GM12874 (cell line): ENCODE data around the gene OR52A5.

ENCODE experiments used
- TF ChIP-seq, protein P1 (sequence below): IDR thresholded peaks from 2 replicates; pipeline ENCODE4 v1.5.1; 2011; ENCODE audit warnings: low read depth, mild to moderate bottlenecking, control low read depth, low read length, moderate library complexity; ENCODE audit not compliant: insufficient read depth

Gene OR52A5

GRCh38 chr11:5092821-5093585 lies 45.2 kb downstream of the OR52A5 start:
- TF ChIP-seq, protein P1, sequence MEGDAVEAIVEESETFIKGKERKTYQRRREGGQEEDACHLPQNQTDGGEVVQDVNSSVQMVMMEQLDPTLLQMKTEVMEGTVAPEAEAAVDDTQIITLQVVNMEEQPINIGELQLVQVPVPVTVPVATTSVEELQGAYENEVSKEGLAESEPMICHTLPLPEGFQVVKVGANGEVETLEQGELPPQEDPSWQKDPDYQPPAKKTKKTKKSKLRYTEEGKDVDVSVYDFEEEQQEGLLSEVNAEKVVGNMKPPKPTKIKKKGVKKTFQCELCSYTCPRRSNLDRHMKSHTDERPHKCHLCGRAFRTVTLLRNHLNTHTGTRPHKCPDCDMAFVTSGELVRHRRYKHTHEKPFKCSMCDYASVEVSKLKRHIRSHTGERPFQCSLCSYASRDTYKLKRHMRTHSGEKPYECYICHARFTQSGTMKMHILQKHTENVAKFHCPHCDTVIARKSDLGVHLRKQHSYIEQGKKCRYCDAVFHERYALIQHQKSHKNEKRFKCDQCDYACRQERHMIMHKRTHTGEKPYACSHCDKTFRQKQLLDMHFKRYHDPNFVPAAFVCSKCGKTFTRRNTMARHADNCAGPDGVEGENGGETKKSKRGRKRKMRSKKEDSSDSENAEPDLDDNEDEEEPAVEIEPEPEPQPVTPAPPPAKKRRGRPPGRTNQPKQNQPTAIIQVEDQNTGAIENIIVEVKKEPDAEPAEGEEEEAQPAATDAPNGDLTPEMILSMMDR = no peak

- TF ChIP-seq, protein P1 = no peak
These were observed 47.5 kb downstream of the OR52A5 start for GRCh38 chr11:5090668-5091067.

GRCh38 chr11:5088556-5088955 lies 49.6 kb downstream of the OR52A5 start:
- TF ChIP-seq, protein P1 = no peak

DNA sequence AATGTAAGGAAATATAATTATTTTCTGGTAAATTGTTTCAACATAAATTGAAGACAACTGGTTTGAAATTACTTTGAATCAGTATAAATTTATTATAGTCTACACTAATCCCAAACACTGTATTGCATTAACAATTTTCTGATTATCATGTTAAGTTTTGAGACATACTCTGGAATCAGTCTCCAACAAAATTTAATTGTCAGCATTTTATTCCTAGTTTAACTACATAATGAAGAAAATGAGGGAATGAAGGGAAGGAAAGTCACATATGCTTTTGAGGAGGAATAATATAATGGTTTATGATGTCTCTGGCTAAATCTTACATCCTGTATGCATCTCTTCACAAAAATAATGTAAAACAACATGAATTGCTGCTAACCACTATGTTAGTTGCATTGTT lies 54.6 kb downstream of the OR52A5 start:
- TF ChIP-seq, protein P1 = no peak

- TF ChIP-seq, protein P1 = no peak
These were observed 56.8 kb downstream of the OR52A5 start for GRCh38 chr11:5081405-5081804.
